ENCODE results near the gene PFKFB3. TPM values are rescaled to one million over a fixed set of nuclear protein-coding genes. Genes with fewer than 3 reads are reported as not detected.

PFKFB3 gene
- total RNA-seq, 1 donor from 2014 or later, result 37.9 TPM

GRCh38 chr10:6221192-6221940 is 18.6 kb downstream of the PFKFB3 start:
- Mint-ChIP-seq H3K4me1 (ENCODE audit: unreplicated experiment) (peaks cover 13% of the 10 kb centered on the region), H3K36me3 (ENCODE audit: unreplicated experiment) (peaks cover 49% of the 10 kb centered on the region), H3K9me3 (ENCODE audit: unreplicated experiment) (no peaks in the 10 kb centered on the region), H3K27ac (ENCODE audit: unreplicated experiment) (no peak overlapping the region), H3K27me3 (ENCODE audit: unreplicated experiment) (no peaks in the 10 kb centered on the region), H3K4me3 (ENCODE audit: unreplicated experiment) (no peak overlapping the region)
- DNase-seq (ENCODE audit: extremely low spot score, unreplicated experiment), result no peak
- TF ChIP-seq CTCF (IDR thresholded peaks at IDR 0.05), result no peak

GRCh38 chr10:6221971-6222751 is 19.4 kb downstream of the PFKFB3 start:
- DNase-seq (ENCODE audit: extremely low spot score, unreplicated experiment), result no peak
- TF ChIP-seq CTCF (IDR thresholded peaks at IDR 0.05), result no peak
- no peaks in the 10 kb centered on the region for H3K27me3 Mint-ChIP-seq (ENCODE audit: unreplicated experiment)
- H3K4me3 Mint-ChIP-seq (ENCODE audit: unreplicated experiment), result no peak overlapping the region
- no peak overlapping the region for H3K27ac Mint-ChIP-seq (ENCODE audit: unreplicated experiment)
- H3K4me1 Mint-ChIP-seq (ENCODE audit: unreplicated experiment), result peaks cover 12% of the 10 kb centered on the region
- H3K36me3 Mint-ChIP-seq (ENCODE audit: unreplicated experiment), result peaks cover 45% of the 10 kb centered on the region
- no peaks in the 10 kb centered on the region for H3K9me3 Mint-ChIP-seq (ENCODE audit: unreplicated experiment)

GRCh38 chr10:6222755-6223154 is 20.0 kb downstream of the PFKFB3 start:
- TF ChIP-seq CTCF (IDR thresholded peaks at IDR 0.05), result no peak
- Mint-ChIP-seq H3K27ac (ENCODE audit: unreplicated experiment) (no peak overlapping the region), H3K4me3 (ENCODE audit: unreplicated experiment) (no peak overlapping the region), H3K27me3 (ENCODE audit: unreplicated experiment) (no peaks in the 10 kb centered on the region), H3K9me3 (ENCODE audit: unreplicated experiment) (no peaks in the 10 kb centered on the region), H3K36me3 (ENCODE audit: unreplicated experiment) (peaks cover 44% of the 10 kb centered on the region), H3K4me1 (ENCODE audit: unreplicated experiment) (peaks cover 11% of the 10 kb centered on the region)
- DNase-seq (ENCODE audit: extremely low spot score, unreplicated experiment), result no peak

GRCh38 chr10:6223981-6224380 is 21.2 kb downstream of the PFKFB3 start:
- H3K36me3 Mint-ChIP-seq (ENCODE audit: unreplicated experiment), result peaks cover 44% of the 10 kb centered on the region

More at GRCh38 chr10:6223981-6224380, 21.2 kb downstream of the PFKFB3 start:
- H3K27me3 Mint-ChIP-seq (ENCODE audit: unreplicated experiment), result no peaks in the 10 kb centered on the region
- no peak for TF ChIP-seq CTCF (IDR thresholded peaks at IDR 0.05)
- H3K4me3 Mint-ChIP-seq (ENCODE audit: unreplicated experiment), result no peak overlapping the region
- H3K4me1 Mint-ChIP-seq (ENCODE audit: unreplicated experiment), result peaks cover 16% of the 10 kb centered on the region
- H3K27ac Mint-ChIP-seq (ENCODE audit: unreplicated experiment), result no peak overlapping the region
- no peaks in the 10 kb centered on the region for H3K9me3 Mint-ChIP-seq (ENCODE audit: unreplicated experiment)
- DNase-seq (ENCODE audit: extremely low spot score, unreplicated experiment), result no peak
